Lung (tissue), 12 donors: Measurements from ENCODE around the gene FAM184B. TPM values are rescaled to one million over a fixed set of nuclear protein-coding genes. Genes with fewer than 3 reads are reported as not detected.

ENCODE experiments used
- ATAC-seq: fragments of 200-7000 bp; cut with Tn5 transposase; one replicate; pipeline ENCODE4 v1.9.1; 2020; ENCODE audit warnings: moderate number of reproducible peaks; ENCODE audit not compliant: insufficient read depth, low FRiP score
- DNase-seq, 3 donors: peaks; one replicate each; pipeline ENCODE4 v3.0.0-alpha.2; 2013 to 2017
- H3K27ac ChIP-seq, 2 donors: one replicate each; pipeline ENCODE4 v1.5.1; 2013; ENCODE audit warnings: mild to moderate bottlenecking in 2 of 2, moderate library complexity in 2 of 2, control low read depth in 1 of 2, inconsistent platforms in 1 of 2, low read depth in 1 of 2, low read length in 1 of 2
- H3K27me3 ChIP-seq, 3 donors: one replicate each; pipeline ENCODE4 v1.5.1; 2013; ENCODE audit warnings: low read length in 2 of 3; ENCODE audit not compliant: control insufficient read depth in 3 of 3, insufficient read depth in 3 of 3
- H3K36me3 ChIP-seq, 4 donors: one replicate each; pipeline ENCODE4 v1.5.1; 2013; ENCODE audit warnings: low read length in 4 of 4, mild to moderate bottlenecking in 1 of 4, moderate library complexity in 1 of 4; ENCODE audit not compliant: control insufficient read depth in 4 of 4, insufficient read depth in 4 of 4
- H3K4me1 ChIP-seq, 5 donors: one replicate each; pipeline ENCODE4 v1.5.1; 2013; ENCODE audit warnings: low read length in 5 of 5, mild to moderate bottlenecking in 2 of 5, moderate library complexity in 1 of 5; ENCODE audit not compliant: control insufficient read depth in 5 of 5, insufficient read depth in 5 of 5
- H3K4me3 ChIP-seq: one replicate; pipeline ENCODE4 v1.5.1; 2013; ENCODE audit warnings: mild to moderate bottlenecking, control low read depth, moderate library complexity
- H3K9ac ChIP-seq, 2 donors: one replicate each; pipeline ENCODE4 v1.5.1; 2013; ENCODE audit warnings: low read length in 2 of 2, control low read depth in 1 of 2; ENCODE audit not compliant: insufficient read depth in 1 of 2
- H3K9me3 ChIP-seq, 4 donors: one replicate each; pipeline ENCODE4 v1.5.1; 2013; ENCODE audit warnings: low read length in 3 of 4, mild to moderate bottlenecking in 1 of 4, moderate library complexity in 1 of 4; ENCODE audit not compliant: control insufficient read depth in 4 of 4, insufficient read depth in 3 of 4
- CTCF ChIP-seq: IDR thresholded peaks from 2 replicates; pipeline ENCODE4 v1.5.1; 2012; ENCODE audit warnings: mild to moderate bottlenecking; ENCODE audit errors: control extremely low read depth, extremely low read depth
- WGBS, 2 donors: extraction: QIAGEN DNeasy Blood & Tissue Kit; methylation state at CpG; one replicate each; pipeline ENCODE4 v1.1.7; 2013; 5-methylcytosine and 5-hydroxymethylcytosine counted together
- polyA plus RNA-seq, 2 donors: library from polyadenylated mRNA; stranded (reverse); fragments of 200-250 nt; gene quantifications; one replicate each; pipeline ENCODE4 v1.2.1, GENCODE V29; 2013
- total RNA-seq, 2 donors: library from RNA; depleted of rRNA in 1 of 2; stranded (reverse); fragments of >200 nt in 1 of 2; gene quantifications; one replicate each; pipeline ENCODE4 v1.2.1, GENCODE V29; 2014 to 2021
- donor health status: control.
- donor health status: control.
- donor health status: Bipolar disorder and iron deficiency.
- donor health status: healthy.
- donor health status: DM: yes; HTN: yes; CAD: no.

Gene FAM184B
- total and polyA plus RNA-seq, 4 donors: 0.06 to 0.18 (median 0.09) TPM

GRCh38 chr4:17704020-17704650, 77.3 kb downstream of the FAM184B start:
- TF ChIP-seq CTCF: no peak
- Histone ChIP-seq H3K9ac (no peak overlapping the region), H3K27ac (no peak overlapping the region), H3K36me3 (no peaks in the 10 kb centered on the region), H3K9me3 (no peaks in the 10 kb centered on the region), H3K4me3 (no peak overlapping the region), H3K4me1 (no peaks in the 10 kb centered on the region), H3K27me3 (no peaks in the 10 kb centered on the region)
- 69 to 76% methylated on average over 6 of the region's 6 CpGs for WGBS, 2 donors
- no peak for DNase-seq
- ATAC-seq: no peak

- Histone ChIP-seq H3K36me3 (no peaks in the 10 kb centered on the region), H3K27ac (no peak overlapping the region), H3K9ac (no peak overlapping the region), H3K4me1 (no peaks in the 10 kb centered on the region), H3K4me3 (no peak overlapping the region), H3K9me3 (no peaks in the 10 kb centered on the region), H3K27me3 (no peaks in the 10 kb centered on the region)
- DNase-seq (no peak), ATAC-seq (no peak)
- TF ChIP-seq CTCF: no peak
- 86 to 89% methylated on average over 5 of the region's 5 CpGs for WGBS, 2 donors
These were observed 78.8 kb downstream of the FAM184B start for GRCh38 chr4:17702641-17703040.

- no peak overlapping the region for H3K27ac ChIP-seq
- TF ChIP-seq CTCF: no peak
- 91 to 96% methylated on average over 4 of the region's 4 CpGs for WGBS, 2 donors
- no peak overlapping the region for H3K9ac ChIP-seq
- ATAC-seq (no peak), DNase-seq (no peak)
- H3K4me3 ChIP-seq: no peak overlapping the region
- no peaks in the 10 kb centered on the region for H3K4me1 ChIP-seq
- H3K36me3 ChIP-seq: no peaks in the 10 kb centered on the region
- no peaks in the 10 kb centered on the region for H3K9me3 ChIP-seq
- H3K27me3 ChIP-seq: no peaks in the 10 kb centered on the region
These were observed 79.5 kb downstream of the FAM184B start for GRCh38 chr4:17701882-17702281.
